ENCODE data around the gene DGCR2.

DNA sequence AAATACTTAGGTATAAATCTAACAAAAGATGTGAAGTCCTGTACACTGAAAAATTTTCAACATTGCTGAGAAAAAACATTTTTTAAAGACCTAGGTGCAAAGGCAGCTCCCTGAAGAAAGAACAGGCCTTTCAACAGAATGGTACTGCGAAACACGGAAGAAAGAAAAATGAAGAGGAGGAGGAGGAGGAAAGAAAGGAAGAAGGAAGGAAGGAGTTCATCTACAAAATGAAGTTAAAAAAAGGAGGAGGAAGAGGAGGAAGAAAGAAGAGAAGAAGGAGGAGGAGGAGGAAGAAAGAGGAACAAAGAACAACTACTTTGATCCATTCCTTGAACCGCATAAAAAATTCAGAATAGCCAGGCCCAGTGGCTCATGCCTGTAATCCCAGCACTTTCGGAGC, 29.5 kb downstream of the DGCR2 start:
- TF ChIP-seq, protein P1, sequence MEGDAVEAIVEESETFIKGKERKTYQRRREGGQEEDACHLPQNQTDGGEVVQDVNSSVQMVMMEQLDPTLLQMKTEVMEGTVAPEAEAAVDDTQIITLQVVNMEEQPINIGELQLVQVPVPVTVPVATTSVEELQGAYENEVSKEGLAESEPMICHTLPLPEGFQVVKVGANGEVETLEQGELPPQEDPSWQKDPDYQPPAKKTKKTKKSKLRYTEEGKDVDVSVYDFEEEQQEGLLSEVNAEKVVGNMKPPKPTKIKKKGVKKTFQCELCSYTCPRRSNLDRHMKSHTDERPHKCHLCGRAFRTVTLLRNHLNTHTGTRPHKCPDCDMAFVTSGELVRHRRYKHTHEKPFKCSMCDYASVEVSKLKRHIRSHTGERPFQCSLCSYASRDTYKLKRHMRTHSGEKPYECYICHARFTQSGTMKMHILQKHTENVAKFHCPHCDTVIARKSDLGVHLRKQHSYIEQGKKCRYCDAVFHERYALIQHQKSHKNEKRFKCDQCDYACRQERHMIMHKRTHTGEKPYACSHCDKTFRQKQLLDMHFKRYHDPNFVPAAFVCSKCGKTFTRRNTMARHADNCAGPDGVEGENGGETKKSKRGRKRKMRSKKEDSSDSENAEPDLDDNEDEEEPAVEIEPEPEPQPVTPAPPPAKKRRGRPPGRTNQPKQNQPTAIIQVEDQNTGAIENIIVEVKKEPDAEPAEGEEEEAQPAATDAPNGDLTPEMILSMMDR (IDR thresholded peaks at IDR 0.05), result no peak
- no peak for TF ChIP-seq POLR2A (IDR thresholded peaks at IDR 0.05)
